ENCODE data around the gene PF4V1.

The PF4V1 gene

DNA sequence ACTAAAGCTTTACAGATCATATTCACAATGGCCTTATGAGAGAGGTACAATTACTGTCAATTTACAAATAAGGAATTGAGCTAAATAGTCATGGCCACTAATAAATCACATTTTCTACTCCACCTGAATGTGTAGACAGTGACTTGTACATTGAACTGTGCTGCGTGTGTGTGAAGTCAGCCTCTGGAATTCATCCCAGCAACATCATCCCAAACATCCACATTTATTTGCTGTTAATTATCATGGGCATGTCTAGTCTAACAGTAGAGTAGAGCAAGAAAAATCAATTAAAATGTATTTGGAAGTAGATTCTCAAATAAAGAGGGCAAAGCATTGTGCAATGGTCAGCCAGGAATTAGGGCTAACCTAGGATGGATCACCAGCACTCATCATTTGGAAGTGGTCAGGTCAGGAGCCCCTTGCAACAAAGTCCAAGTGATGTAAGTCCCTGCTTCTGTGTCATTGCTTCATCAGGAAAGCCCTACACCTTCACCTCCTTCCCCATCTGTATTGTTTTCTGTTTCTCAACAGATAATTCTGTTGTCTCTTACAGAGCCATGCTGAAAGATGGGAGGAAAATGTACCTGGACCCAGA is 4.8 kb upstream of the PF4V1 start:
- DNase-seq = no peak

DNA sequence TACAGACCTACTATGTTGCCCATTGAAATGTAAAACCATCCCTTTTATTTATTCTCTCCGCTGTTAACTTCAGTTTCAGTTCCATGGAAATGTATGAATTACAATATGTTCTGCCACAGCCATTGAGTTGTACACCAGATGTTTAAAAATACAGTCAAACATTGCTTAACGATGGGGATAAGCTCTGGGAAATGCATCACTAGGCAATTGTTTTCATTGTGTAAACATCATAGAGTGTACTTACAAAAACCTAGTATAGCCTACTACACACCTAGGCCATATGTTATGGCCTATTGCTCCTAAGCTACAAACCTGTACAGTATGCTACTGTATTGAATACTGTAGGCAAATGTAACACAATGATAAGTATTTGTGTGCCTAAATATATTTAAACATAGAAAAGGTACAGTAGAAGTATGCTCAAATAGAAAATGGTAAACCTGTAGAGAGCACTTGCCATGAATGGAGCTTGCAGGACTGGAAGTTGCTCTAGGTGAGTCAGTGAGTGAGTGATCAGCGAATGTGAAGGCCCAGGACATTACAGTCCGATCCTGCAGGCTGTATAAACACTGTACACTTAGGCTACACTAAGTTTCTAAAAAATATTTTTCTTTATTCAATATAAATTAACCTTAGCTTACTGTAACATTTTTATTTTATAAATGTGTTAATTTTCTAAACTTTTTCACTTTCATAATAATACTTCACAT is 2.7 kb upstream of the PF4V1 start:
- DNase-seq = no peak

DNA sequence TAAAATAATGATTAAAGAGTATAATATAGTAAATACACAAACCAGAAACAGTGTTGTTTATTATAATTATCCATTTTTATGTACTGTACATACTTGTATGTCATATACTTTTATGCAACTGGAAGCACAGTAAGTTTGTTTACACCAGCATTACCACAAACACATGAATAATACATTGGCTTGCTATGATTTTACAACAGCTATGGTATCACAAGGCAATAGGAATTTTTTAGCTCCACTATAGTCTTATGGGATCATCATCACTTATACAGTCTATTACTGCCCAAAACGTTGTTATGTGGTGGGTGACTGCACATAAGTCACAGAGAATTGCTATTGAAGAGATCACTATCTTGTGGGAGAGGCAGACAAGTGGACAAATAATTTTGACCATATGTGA is 1.8 kb upstream of the PF4V1 start:
- no peak for DNase-seq

DNA sequence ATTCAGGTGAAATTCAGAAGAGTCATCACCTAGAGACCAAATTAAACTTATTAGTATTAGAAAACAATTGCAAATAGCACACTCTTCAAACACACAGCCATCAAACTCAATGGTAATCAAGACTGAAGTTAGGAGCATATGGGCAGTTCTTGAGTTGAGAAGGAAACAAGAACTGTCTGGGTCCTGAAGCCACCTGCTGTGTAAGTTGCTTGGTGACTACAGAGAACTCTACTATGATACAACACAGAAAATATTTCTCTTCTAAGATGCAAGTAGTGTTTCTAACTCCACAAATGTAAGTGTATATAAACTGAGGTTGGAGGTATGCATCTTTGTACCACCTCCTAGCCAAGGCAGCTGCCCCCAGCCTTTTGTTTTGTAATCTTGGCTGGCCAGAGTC is 325 bp upstream of the PF4V1 start:
- no peak for DNase-seq

DNA sequence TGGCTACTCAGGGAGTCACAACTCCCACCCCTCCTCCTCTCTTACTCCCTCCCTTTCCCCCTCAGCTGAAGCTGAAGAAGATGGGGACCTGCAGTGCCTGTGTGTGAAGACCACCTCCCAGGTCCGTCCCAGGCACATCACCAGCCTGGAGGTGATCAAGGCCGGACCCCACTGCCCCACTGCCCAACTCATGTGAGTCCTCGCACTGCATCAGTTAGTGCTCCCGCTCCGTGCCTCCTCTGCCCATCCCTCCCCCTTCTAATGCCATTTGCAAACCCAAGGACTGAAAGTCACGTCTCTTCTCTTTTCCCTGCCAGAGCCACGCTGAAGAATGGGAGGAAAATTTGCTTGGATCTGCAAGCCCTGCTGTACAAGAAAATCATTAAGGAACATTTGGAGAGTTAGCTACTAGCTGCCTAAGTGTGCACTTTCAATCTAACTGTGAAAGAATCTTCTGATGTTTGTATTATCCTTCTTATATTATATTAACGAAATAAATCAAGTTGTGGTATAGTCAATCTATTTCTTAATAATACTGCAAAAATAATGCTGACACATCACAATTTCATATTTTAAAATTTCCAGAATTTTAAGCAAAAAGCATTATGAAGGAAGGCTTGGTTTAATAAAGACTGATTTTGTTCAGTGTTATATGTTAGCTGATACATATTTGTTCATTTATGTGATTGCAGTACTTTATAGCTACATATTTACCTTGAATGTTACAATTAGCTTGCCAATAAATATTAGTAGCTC is 800 bp downstream of the PF4V1 start:
- no peak for DNase-seq

DNA sequence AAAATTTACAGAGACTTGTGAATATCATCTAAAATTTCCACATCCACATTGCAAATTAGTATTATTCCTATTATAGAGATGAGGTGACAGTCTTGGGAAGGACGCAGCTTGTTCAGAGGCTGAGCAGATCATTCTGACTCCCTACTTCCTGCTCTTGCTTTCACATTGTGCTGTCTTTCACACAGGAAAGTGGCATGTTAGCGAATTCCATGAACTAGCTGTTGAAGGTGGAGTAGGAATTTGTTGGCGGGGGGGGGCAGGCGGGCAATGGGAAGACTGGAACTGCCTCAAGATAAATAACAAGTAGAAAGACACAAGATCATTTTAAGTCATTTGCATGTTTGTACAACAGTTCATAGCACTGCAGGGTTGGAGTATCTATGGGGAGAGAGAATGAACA is 2.3 kb downstream of the PF4V1 start:
- no peak for DNase-seq

DNA sequence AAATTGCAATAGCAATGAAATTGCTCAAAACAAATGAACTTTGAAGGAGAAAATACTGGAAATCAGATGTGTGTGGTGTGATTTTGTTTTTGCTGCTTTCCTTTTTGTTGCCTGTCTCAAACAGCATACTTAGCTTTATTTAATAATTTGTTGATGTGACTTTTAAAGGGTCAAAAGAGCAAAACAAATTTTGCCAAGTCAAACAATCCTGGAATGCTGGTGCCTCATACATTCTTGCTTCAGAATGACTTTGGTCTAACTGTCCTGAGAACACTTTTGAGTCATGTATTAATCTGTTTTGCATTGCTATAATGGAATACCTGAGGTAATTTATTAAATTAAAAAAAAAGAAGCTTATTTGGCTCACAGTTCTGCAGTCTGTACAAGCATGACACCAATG is 3.4 kb downstream of the PF4V1 start:
- no peak for DNase-seq

DNA sequence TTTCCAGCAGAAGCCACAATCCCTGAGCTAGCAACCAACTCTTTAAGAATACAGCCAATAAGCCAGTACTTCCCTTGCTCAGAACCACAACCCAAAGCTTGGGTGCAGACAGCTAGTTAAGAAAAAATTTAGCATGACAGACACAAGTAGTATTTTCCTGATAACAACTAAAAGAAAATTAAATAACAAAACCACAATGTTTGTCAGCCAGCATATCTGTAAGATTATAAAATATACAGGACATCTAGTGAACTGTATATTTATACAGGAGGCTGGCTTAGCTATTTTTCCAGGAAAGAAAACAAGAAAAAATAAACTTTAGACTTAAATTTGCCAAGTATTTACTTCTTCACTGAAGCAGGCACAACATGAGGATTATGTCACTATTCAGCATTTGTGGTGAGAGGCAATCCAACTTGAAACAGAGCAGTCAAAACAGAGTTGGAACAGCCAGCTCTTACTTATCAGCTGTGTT is 6.6 kb downstream of the PF4V1 start:
- DNase-seq = no peak

DNA sequence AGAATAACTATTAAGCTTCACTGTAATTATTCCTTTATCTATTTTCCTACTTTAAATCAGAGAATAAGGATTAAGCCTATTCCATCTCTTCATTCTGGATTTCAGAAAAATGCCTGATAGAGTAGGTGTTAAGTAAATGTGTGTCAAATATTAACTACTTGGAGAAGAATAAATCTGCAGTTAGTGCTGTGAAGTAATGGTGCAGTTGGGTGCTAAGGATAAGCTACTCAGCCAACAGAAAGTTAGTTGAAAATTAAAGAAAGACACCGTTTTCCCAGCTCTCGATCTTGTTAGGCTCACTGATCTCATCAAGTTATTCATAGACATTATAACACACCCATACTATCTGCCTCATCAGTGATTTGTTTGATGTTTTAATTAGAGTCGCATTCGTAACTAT is 7.1 kb downstream of the PF4V1 start:
- DNase-seq = no peak

DNA sequence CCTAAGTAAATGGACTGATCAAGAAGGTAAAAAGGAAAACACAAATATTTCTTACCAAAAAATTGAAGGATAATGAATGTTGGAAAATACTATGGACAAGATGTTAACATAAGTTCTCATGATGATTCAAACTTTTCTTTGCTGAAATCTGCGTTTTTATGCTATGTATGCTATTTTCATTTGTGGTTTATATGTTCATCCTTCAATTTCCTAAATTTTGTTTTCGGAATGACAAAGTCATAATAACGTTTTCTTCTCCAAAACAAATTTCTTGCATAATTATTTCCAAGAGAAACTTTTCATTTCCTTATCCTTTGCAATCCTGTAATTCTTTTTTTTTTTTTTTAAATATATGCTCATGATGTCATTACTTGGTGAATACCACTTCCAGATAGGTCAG is 7.8 kb downstream of the PF4V1 start:
- DNase-seq = no peak

DNA sequence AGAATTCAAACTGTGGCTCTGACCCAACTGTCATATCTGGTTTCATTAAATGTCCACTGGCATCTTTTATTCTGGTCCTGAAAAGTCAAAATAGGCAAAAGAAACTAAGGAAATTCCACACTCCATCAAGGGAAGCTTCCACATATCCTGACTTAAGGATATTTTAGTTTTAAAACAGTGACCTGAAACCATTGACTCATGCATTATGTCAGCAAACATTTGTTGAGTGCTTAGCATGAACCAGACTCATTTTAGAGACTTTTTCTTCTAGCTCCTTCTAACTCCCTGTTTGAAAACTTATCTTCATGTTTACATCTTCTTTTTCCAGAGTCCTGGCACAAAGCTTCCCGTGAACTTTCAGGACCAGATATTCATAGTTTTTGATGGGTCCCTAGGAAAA is 9.2 kb downstream of the PF4V1 start:
- no peak for DNase-seq

DNA sequence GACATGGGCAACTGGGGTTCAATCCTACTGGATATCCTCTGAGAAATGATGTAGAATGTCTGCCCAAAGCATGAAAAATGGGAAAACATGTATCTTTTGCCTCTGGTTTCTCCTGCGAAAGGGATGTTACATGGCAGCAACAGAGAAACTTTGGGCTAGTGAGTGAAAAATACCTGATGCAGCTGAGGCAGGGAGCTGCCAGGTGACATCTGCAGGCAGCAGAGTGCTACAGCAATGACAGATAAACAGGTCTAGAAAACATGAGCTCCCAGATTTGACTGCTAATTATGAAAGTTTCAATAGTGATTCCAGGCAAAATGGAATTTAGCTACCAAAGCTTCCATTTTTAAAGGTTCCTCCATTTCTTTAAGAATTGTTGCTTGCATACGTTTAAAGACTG is 11.3 kb downstream of the PF4V1 start:
- DNase-seq = no peak

DNA sequence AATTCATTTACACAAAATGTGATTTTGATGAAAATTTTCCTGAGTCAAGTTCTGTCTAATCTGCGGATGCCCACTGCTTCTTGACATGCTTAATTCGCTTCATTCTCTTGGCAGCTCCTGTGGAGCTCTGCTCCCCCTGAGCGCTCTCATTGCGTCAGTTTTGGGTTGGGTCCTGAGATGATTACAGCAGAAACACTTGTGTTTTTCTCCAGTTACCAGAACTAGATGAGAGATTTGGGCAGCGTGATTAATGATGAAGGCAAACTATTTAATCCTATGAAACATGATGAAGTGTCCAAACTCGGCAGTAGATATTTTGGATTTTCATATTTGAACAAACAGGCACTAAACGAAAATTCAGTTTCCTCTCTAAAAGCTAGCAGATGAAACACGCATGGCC is 11.9 kb downstream of the PF4V1 start:
- no peak for DNase-seq

DNA sequence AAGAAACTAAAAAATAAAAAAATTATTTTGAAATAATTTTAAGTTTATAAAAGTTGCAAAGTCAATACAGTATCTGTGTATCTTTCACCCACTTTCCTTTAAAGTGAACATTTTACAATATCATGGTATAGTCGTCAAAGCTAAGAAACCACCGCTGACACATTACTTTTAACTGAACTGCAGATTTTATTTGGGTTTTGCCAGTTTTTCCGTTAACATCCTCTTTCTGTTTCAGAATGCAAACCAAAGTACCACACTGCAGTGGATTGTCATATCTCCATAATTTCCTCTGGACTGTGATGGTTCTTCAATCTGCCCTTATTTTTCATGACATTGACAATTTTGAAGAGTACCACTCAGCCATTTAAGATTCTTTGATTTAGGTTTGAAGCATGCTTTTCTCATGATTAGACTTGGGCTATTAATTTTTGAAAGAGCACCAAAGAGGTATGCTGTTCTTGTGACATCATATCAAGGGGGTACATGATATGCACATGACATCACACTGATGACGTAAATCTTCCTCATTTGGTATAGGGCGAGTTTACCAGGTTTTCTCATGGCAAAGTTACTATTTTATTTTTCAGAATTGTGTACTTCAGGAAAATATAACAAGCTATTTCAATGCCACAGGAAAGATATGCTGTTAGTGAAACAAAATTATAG is 12.5 kb downstream of the PF4V1 start:
- DNase-seq = no peak

DNA sequence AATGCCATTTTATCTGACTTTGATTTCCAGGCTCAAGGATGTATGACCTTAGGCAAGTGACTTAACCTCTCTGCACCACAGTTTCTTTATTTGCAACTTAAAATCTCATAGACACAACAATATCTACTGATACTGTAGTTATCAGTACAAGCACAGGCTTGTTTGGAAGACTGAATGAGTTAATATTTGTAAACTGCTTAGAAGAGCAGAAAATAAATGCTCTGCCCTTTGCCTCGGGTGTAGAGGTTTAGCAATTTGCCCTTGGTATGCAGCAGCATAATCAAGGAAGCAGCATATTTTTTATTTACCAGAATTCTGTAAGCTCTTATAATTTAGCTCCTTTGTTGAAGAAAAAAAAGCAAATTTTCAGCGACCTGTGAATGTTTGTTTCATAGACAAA is 13.2 kb downstream of the PF4V1 start:
- DNase-seq = no peak

DNA sequence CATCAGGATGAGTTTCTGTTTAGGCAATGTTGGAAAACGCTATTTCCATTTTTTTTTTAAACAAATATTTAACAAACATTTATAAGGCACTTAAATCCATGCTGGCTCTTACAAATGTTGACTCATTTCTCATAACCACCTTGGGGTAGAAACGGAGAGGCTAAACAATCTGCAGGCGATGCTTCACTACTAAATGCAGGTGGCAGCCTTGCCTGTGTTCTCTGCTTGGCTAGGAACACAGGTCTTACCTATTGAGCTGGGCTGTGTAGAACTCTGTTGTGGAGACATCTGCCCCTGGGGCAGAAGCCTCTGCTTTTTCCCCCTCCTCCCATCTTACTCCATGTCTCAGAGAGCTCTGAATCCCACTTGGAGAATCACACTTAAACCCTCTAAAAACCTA is 14.7 kb downstream of the PF4V1 start:
- DNase-seq = no peak

DNA sequence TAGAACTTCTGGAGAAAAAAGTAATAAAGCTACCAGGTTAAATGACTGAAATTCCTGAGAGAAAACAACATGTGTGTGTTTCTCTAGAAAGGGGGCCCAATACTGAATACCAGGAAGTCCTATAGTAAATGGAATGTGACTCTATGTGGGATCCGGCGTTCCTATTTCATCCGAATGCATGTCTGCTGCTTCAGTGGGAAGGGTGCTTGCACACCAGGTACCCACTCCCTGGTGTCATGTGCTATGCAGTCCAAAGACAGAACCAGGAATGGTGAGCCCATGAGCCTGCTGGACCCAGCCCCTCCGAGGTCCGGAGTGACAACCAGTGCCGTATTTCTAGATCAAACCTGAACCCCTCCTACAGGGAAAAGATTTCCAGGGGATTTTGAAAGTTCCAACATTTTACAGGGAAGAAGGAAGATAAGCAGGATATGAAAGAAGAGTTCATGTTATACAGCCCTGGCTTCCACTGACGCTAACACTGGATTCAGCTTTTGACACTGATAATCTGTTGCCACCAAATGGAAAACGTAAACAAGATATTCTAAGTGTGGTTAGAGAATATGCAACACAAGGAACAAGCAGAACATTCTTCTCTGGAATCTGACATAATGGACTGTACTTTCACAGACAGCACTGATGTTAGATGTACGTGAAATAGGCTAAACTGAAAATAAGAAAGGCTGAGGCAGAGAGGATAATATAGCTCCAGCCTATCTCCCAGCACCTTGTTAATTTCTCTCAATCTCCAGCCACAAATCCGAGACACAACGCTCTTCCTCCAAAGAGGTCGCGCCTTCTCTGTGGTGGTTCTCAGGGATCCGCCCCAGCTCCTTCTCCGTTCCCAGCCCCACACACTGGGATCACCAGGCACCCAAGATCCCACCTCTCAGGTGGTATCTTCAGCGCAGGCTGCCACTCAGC is 15.4 kb downstream of the PF4V1 start:
- DNase-seq = no peak

DNA sequence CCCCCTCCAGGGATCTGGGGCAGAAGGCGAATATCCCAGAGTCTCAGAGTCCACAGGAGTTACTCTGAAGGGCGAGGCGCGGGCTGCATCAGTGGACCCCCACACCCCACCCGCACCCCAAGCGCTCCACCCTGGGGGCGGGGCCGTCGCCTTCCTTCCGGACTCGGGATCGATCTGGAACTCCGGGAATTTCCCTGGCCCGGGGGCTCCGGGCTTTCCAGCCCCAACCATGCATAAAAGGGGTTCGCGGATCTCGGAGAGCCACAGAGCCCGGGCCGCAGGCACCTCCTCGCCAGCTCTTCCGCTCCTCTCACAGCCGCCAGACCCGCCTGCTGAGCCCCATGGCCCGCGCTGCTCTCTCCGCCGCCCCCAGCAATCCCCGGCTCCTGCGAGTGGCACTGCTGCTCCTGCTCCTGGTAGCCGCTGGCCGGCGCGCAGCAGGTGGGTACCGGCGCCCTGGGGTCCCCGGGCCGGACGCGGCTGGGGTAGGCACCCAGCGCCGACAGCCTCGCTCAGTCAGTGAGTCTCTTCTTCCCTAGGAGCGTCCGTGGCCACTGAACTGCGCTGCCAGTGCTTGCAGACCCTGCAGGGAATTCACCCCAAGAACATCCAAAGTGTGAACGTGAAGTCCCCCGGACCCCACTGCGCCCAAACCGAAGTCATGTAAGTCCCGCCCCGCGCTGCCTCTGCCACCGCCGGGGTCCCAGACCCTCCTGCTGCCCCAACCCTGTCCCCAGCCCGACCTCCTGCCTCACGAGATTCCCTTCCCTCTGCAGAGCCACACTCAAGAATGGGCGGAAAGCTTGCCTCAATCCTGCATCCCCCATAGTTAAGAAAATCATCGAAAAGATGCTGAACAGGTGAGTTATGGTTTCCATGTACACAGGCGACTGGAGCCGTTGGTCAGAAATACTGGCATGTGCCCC is 16.3 kb downstream of the PF4V1 start, which contains the start of gene CXCL1:
CXCL1 (plus strand) TSS at position 264 of the 926 bp plus-strand sequence; CDS start at position 342, 78 bp downstream.
- DNase-seq = no peak

DNA sequence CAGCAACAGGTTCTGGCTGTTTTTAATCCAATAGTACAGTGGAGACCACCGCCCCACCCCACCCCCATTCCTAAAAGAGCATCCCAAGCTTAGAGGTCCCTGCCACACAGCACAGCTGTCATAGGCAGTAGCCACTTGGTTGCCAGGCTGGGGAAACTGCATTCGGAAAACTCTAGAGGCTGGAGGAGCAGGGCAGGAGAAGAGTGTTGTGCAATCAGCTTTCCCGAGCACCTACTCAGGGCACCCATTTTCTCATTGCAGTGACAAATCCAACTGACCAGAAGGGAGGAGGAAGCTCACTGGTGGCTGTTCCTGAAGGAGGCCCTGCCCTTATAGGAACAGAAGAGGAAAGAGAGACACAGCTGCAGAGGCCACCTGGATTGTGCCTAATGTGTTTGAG is 17.2 kb downstream of the PF4V1 start:
- no peak for DNase-seq

DNA sequence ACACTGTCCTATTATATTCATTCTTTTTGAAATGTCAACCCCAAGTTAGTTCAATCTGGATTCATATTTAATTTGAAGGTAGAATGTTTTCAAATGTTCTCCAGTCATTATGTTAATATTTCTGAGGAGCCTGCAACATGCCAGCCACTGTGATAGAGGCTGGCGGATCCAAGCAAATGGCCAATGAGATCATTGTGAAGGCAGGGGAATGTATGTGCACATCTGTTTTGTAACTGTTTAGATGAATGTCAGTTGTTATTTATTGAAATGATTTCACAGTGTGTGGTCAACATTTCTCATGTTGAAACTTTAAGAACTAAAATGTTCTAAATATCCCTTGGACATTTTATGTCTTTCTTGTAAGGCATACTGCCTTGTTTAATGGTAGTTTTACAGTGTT is 17.7 kb downstream of the PF4V1 start:
- DNase-seq = no peak

All from activated effector memory CD4-positive, alpha-beta T cell treated with Interleukin-2 at 50 U/mL for 16 hours (primary cell).